Nucleus accumbens (tissue), 56 donors: ENCODE measurements around the gene NTM.
"Not testable (repeated sequence)": the region's sequence is repeated elsewhere in the genome, so short reads cannot be mapped to it uniquely, and the experiment has no call there.

Experiments used
- DNase-seq, 56 donors: peaks; one replicate each; lab custom pipeline; 2025; lab: John Stamatoyannopoulos, UW

Gene NTM

DNA sequence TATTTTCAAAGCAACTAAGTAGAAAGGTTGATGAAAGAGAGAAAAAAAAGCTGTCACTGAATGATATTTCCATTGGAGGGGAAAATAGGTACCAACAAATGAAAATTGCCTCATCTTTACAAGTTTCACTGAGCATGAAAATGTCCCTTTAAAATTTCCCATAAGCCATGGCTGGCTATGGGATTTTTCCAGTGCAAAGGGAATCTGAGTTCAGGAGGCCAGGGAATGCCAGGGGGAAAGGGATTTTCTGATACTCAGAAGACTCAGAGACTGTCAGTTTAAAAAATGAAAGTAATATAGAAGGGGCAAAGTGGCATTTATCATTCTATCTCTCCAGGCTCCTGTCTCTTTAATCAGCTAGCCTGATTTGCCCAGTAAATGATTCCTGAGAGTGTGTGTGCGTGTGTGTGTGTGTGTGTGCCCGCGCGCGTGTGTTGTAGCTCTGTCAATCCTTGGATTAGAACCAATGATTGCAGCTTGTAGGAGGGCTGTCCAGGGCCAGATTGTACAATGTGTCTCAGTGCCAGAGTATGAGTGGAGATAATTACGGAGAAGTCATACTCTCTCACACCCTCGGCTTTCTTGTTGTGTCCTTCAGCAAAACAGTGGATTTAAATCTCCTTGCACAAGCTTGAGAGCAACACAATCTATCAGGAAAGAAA is at the start of gene NTM:
Gene NTM, plus strand, starts transcription at position 526 of the 662 bp plus-strand sequence.
- DNase-seq, result peak in 50 of 56 donors; percentile 13 to 89 (median 67)

DNA sequence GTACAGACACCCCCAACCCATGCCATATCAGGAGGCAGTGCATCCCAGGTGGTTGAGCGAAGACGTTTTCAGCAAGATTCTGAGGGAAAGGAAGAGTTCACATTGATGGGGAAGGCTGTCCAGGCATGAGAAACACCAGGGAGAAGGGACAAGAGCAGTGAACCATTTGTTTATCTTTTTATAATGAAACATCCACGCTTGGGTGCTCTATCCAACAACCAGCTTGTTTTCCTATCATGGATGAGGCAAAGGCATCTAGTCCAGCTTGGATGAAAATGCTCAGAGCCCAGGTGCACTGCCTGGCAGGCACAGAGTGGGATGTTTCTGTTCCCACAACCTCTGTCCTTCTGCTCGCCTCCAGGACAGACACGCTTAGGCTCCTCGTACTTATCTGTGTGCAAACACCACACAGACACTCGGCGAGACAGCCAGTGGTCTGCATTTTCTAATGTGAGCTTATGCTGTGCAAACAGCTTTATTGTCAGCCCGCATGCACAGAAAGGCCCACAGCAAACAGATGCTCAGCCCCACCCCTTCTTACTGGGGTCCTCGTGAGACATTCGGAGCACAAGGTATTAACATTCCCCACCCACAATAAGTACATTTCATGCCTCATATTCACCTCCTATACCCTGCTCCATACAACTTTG is 45.4 kb upstream of the NTM start:
- no peak for DNase-seq

DNA sequence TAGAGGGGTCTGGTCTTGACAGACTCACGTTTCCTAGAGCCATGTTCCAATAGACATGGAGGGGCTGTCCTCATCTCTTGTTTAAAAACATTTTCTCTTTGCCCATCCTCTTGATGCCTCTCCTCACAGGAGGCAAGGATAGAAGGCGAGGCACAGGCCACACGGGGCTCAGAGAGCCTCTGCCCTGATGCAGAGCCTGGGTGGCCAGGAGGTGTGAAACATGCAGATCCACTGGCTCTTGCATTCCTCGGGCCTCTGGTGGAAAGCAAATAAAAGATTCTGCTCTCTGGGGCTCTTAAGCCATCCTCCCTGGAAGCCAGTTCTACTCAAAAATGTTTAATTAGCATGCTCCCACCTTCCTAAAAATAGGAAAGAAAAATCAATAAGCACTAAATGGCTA is 43.6 kb upstream of the NTM start:
- DNase-seq, result no peak

DNA sequence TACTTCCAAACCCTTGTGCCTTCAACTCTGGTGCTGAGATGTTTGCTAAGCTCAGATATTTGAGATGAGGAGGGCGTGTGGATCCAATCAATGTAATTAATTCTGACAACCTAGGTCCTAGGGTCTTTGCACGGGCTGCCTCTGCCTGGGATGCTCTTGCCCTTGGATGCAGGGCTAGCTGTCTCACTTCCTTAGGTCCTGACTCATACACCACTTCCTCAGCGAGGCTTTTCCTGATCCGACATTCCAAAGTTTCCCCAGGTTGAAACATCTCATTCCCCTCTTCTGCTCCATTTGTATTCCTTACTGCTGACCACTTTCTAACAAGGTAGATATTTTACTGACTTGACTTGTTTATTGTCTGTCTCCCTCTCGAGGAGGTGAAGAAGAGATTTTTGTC is 43.0 kb upstream of the NTM start:
- no peak for DNase-seq

DNA sequence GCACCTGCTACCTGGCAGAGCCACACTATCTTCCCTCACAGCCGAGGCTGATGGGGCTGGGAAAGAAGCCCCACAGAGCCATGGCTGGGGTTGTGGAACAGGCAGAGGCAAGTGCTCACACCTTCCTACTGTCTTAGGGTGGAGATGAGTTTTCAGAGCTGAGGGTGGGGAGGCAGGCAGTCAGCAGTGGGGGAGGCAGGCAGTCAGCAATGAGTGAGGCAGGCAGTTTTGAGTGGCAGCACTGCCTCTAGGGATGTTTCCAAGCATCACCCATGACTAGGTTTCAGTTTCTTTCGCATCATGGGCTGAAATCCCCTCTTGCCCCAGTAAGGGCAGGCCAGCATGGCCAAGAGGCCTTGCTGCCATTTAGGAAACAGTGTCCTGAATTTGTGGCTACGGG is 41.6 kb upstream of the NTM start:
- peak in 7 of 56 donors; percentile 6 to 36 (median 10) for DNase-seq

DNA sequence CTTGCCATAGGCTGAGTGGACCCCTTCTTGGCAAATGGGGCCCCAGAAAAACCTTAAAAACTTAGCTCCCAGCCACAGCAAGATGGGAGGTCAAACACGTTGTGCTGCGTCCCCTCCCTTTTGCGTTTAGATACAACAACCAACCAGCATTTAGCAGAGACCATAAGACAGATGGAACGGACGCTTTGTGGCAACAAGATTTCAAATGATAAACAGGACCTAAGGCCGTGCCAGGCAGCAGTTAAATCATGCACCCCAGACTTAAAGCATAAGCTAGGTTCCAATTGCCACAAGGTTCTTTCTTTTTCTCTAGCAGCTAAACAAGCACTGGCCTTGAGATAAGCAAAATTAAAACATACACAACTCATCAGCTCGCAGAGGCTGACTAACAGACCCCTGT is 39.4 kb upstream of the NTM start:
- DNase-seq, result no peak

DNA sequence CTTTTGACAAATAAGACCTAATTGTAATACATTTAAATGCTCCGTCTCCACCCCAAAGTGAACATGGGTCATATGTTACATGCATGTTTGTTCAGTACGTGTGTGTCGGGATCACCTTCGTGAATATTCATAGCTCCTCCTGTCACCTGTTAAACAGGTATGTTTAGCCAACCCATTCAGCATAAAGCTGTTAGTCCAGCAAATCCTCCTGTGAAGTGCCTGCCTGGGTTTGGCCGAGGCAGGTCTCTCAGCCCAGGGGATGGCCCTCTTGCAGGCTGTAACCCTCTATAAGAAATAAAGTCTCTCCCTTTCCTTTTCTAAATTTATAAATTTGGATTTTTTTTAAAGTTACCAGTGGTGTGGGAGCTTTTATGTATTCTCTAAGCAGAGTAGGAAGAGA is 38.9 kb upstream of the NTM start:
- no peak for DNase-seq

DNA sequence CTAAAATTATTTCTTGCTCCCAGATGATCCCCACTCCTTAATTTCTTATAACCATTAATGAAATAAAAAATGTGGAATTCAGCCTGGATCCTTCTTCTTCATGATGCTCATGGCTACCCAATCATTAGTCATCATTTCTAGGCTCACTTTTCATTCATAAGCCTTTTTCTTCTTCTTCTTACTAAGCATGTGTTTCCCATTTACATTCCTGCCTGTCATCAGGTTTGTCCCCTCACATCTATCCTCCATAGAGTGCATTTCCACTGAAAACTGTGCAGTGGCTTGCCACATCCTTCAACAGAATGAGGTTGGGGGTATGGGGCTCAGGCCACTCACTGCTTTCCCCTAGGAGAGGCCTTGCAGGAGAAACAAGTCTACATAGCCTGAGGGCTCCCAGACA is 35.8 kb upstream of the NTM start:
- DNase-seq, result no peak

DNA sequence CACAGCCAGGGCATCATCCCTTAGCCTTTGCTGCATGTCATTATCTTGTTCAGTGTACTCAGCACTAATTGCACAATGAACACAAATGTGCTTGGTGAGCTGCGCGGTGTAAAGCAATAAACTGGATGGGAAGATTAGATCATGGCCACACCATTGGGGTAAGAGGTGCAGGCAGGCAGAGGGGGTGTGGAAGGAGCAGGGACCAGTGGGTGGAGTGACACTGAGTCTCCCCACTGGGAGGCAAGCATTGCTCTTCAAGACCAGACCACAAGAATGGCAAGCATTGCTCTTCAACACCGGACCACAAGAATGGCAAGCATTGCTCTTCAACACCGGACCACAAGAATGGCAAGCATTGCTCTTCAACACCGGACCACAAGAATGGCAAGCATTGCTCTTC is 28.5 kb upstream of the NTM start:
- DNase-seq, result not testable (repeated sequence)

DNA sequence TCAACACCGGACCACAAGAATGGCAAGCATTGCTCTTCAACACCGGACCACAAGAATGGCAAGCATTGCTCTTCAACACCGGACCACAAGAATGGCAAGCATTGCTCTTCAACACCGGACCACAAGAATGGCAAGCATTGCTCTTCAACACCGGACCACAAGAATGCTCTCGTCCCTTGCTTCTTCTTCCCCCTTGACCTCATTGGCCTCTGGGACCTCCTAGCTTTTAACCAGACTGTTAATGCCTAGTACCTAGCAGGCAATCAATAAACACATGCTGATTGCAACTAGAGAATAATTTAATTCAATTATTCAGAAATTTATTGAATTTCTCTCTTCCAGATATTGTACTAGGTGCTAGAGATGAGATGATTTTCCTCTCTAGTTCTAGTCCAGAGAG is 28.0 kb upstream of the NTM start:
- not testable (repeated sequence) for DNase-seq

DNA sequence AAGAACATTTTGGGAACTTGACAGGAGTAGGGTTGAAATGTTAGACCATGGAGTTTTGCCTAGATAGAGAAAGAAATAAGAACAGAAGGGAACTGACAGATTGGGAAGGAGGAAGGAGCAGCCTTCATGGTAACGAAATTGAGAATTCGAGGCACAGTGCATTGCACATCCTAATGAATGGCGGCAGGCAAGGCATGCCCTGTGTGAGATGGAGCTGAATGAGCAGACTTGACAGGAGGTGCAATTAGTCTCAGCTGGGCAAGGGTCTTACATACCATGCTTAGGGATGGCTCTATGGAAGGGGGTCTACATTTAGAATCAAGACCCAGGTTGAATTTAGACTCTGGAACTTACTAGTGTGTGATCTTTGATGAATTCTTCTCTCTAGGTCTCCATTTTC is 25.0 kb upstream of the NTM start:
- no peak for DNase-seq

DNA sequence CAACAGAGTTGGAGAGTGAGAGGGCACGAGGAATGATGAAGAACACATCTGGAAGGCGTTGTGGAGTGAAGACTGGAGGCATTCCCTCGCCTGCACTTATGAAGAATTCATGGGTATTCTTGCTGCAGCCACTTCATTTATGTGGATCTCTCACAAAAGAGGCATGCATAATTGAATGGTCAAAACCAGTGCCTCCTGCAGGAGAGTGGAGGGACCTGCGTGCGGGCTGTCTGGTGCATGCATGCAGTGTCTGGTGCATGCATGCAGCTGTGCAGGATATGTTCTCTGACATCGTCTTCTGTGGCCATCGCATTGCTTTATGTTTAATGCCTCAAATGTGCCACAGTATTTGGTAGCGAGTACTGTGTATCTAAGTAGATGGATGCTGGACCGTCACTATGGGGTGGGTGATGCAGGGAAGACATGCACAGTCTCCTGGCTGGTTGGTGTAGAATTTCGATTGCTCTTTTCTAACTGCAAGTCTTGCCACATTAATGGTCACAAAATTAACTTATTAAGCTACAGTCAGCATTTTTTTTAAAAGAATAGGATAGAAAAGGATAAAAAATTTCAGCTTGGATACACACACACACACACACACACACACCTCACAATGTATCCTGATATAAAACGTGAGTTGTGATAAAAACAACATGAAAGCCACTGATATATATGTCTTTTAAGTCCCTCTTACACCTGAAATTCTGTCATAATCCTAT is 20.9 kb upstream of the NTM start:
- no peak for DNase-seq

DNA sequence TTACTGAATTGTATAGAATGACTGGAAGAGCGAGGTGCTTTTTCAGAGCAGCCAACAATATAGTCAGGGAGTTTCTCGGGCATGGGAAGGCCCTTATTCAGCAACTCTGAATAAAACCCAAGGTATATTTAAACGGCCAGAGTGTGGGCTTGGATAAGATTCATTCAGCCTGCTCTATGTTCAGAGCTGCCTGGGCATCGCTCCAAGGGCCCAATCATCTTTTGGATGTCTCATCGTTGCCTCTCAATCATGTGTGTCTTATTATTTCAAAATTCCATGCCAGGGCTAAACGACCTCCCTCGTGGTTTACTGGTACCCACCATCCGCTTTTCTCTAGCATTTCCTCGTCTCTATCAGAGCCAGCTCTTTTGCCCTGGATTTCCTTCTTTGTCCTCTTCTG is 19.5 kb upstream of the NTM start:
- peak in 3 of 56 donors; percentile 18 to 70 (median 19) for DNase-seq

DNA sequence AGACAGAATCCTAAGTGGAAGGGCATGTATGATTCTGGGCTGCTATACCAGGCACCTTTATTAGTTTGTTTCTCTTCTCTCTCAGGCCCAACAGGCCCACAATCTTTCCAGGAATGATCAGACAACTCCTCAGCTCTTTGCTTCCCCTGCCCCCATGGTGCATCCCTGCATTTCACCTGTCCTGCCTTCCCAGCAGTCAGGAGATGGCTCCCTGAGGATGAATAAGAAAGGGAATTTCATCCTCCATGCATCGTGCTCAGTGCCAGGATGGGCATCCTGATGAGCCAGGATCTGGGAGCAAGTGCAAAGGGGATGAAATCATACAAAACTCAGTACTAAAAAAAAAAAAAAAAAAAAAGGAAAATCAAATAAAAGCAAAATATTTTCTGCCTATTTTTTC is 18.6 kb upstream of the NTM start:
- DNase-seq, result no peak

DNA sequence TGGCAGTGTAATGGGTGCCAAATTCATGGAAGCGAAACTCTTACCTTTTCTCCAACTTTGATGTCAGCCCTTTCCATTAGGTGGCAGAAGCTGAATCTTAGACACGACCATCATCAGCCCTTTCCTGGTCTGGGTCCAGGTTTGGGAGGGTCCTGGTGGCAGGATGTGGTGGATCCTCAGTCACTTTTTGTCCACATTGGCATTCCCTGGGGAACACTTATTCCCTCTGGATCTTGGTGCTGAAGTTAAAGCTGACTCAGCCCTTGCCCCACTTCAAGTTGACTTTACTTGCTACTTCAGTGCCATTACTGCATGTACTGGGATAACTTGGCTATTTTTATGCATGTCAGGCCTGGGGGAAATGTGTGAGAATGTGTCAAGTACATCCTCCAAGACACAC is 16.6 kb upstream of the NTM start:
- DNase-seq, result peak in 1 of 56 donors; percentile 6

DNA sequence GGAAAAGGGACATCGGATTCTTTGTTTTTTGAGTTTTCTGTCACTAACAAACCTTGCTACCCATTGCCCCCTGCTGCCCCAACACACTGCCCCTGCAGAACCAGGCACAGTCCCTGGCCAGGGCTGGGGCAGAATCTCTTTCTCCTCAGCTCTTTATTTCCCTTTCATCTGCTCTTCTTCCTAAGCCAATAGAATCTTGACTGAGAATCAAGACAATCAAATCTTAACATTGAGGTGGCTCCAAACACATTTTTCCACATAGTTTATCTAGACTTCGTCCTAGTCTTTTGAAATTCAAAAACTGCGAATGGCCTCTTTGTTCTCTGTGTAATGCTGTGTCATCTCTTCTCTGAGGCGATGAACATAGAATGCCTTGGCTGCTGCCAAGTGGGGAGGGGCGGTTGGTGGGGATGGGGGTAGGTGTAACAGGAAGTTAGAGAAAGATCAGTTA is 16.1 kb upstream of the NTM start:
- DNase-seq, result peak in 10 of 56 donors; percentile 8 to 41 (median 23)

DNA sequence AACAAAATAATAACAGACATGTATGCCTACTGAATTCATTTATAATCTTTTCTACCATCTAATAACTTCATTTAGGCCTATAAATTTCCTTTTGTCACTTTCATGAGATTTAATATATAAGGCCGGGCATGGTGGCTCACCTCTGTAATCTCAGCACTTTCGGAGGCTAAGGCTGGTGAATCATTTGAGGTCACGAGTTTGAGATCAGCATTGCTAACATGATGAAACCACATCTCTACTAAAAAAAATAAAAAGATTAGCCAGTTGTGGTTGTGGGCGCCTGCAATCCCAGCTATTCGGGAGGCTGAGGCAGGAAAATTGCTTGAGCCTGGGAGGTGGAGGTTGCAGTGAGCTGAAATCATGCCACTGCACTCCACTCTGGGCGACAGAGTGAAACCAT is 14.2 kb upstream of the NTM start:
- DNase-seq, result no peak

DNA sequence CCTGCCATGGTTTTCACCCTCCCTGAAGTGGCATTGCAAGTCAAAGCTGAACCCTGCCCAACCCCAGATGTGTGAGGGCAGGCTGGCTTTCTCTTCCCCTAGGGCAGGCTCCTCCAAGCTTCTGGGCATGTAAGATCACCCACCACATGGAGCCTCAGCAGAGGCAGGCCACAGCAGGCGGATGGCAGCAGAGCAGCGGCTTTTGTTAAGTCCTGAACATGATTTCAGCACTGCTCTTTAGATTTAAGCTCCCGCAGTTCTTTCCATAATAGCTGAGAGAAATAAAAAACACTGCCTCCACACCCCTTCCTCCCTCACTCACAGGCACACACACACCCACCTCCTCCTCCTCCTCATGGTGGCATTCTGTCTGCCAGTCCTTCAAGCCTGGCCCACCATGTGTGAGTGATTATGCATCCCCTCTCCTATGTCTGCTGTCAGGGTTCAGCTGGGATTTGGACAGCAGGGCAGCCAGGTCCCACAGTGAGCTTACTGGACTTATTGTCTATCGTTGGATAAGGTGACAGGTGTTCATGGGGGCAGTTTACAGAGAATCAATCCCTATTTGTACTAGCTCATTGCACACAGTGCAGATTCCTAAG is 5.0 kb upstream of the NTM start:
- no peak for DNase-seq

DNA sequence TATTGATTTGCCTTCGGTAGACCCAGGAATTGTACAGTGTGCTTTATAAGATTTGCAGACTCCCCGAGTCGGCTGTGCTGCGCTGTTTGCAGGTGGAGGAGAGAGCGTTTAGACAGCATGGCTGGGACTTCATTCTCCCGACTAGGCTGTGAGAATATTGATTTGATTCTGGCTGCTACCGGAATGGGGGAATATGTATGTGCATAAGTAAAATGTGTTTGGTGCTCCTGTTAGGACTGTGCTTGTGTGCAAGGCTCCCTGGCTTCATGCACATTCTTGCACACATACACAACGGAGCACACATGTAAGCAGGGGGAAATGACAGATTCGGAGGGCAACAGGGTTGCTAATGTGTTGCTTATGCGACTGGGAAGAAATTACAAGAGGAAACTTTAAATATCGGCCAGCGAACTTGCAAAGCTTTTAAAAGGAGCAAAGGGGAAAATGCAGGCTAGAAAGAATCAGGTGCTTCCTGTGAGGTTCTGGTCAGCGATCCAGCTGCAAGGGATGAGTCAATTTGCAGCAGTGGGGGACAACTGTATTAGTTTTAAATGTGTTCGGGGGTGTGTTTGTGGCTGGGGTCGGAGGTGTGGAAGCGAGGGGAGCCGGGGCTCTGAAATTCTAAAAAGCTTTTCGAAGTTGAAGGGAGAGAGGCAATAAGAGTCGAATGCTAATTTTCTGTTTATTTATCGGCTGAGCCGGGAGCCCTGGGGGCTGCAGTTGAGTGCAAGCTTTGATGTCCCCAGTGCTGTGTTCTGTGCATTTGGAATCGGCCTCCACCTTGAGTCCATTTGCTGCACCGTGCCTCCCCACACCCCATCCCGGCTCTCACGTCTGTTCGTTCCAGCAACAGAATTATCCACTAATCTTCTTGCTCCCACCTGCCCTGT is 731 bp downstream of the NTM start:
- DNase-seq, result peak in 7 of 56 donors; percentile 13 to 59 (median 42)

DNA sequence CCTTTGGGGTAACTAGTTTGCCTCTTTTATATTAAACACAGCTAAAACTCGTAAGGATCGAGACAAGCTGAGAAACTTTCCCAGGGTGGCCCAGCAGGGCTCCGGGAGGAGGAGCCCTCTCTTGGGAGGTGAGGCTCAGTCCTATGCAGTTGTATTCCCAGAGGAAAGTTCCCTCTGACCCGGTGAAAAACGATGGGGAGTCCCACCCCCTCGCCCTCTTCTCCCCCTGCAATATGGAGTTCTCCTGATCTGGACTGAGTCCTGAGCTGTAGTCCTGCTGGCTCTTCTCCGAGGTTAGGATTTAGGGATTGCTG is 1.3 kb downstream of the NTM start:
- DNase-seq, result peak in 1 of 56 donors; percentile 57
